ENCODE results near the gene KCNMA1.

Gene KCNMA1

DNA sequence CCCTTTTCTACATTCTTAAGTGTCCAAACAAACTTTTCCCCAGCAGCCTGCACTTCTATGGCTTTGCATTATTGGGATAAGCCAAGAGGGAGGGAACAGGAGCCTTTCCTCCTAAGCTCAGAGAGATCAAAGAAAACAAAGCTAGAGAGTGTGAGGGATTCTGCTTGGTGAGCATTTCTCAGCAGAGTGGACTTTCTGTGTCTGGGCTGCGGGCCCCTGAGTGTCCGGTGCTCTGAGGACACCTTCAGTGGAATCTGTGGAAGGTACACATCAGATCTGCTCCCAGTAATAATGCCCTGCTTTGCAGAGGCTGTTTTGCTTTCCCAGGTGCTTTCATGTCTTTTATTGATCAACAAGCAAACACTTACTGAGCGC is 50.2 kb downstream of the KCNMA1 start:
- no peak for DNase-seq (ENCODE audit: low read depth)
- H3K4me3 ChIP-seq (ENCODE audit: low read depth, low read length): no peak overlapping the region
- TF ChIP-seq POLR2A (IDR thresholded peaks at IDR 0.05; ENCODE audit: extremely low read depth, insufficient read length) (no peak), MYC (IDR thresholded peaks at IDR 0.05; ENCODE audit: low read depth, low read length) (no peak)
- TF ChIP-seq, protein P1, sequence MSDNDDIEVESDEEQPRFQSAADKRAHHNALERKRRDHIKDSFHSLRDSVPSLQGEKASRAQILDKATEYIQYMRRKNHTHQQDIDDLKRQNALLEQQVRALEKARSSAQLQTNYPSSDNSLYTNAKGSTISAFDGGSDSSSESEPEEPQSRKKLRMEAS (IDR thresholded peaks at IDR 0.05; ENCODE audit: low read depth, low read length): no peak
- TF ChIP-seq, protein P2, sequence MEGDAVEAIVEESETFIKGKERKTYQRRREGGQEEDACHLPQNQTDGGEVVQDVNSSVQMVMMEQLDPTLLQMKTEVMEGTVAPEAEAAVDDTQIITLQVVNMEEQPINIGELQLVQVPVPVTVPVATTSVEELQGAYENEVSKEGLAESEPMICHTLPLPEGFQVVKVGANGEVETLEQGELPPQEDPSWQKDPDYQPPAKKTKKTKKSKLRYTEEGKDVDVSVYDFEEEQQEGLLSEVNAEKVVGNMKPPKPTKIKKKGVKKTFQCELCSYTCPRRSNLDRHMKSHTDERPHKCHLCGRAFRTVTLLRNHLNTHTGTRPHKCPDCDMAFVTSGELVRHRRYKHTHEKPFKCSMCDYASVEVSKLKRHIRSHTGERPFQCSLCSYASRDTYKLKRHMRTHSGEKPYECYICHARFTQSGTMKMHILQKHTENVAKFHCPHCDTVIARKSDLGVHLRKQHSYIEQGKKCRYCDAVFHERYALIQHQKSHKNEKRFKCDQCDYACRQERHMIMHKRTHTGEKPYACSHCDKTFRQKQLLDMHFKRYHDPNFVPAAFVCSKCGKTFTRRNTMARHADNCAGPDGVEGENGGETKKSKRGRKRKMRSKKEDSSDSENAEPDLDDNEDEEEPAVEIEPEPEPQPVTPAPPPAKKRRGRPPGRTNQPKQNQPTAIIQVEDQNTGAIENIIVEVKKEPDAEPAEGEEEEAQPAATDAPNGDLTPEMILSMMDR (IDR thresholded peaks at IDR 0.05; ENCODE audit: low read depth, low read length): no peak

DNA sequence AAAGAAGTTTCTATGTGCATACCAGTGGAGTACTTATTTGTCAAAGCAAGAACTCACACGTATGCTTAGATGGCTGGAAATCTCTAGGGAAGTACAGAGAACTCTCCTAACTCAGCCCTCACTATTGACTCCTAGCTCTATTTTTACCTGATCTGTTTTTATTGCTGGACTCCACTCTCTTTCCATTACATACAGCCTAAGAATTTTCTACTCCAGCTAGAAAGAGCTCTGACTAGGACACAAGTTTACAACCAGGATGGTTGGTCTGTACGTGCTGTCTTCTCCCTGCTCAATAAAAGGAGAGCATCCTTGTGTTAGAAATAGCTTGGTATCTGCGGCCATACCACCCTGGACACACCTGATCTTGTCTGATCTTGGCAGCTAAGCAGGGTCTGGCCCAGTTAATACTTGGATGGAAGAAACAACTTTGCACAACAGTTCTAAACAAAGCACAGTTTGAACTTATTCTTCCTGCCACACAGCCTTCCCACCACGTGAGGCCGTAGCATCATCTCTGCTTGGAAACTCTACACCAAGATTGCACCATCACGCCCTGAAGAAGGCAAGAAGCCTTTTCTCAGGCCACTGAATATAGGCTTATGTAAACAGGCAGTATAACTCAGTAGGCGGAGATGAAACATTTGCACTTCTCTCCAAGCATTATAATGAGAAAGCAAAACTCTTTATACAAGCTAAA is 50.7 kb downstream of the KCNMA1 start:
- no peak overlapping the region for H3K4me3 ChIP-seq (ENCODE audit: low read depth, low read length)
- DNase-seq (ENCODE audit: low read depth): peak; percentile 45
- TF ChIP-seq, protein P1 (IDR thresholded peaks at IDR 0.05; ENCODE audit: low read depth, low read length): peak; percentile 86
- peak; percentile 64 for TF ChIP-seq MYC (IDR thresholded peaks at IDR 0.05; ENCODE audit: low read depth, low read length)
- TF ChIP-seq POLR2A (IDR thresholded peaks at IDR 0.05; ENCODE audit: extremely low read depth, insufficient read length): no peak
- TF ChIP-seq, protein P2 (IDR thresholded peaks at IDR 0.05; ENCODE audit: low read depth, low read length): no peak

DNA sequence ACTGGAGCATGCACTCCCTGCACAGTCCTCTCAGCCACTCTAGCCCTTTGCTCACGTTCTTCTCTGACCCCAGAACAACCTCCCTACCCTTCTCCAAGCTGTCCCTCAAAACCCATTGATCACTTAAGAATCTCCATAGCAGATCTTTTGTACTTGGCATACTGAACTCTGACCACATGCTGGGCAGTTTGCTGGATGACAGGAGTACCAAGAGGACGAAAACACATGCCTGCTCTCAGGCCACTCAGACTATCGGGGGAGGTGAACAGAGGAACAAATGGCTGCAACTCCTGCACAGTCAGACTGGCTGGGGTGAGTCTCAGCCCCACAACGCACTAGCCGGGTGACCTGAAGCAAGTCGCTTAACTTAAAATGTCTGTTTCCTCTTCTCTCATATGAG is 52.7 kb downstream of the KCNMA1 start:
- no peak overlapping the region for H3K4me3 ChIP-seq (ENCODE audit: low read depth, low read length)
- no peak for TF ChIP-seq POLR2A (IDR thresholded peaks at IDR 0.05; ENCODE audit: extremely low read depth, insufficient read length)
- no peak for TF ChIP-seq MYC (IDR thresholded peaks at IDR 0.05; ENCODE audit: low read depth, low read length)
- TF ChIP-seq, protein P2 (IDR thresholded peaks at IDR 0.05; ENCODE audit: low read depth, low read length): no peak
- TF ChIP-seq, protein P1 (IDR thresholded peaks at IDR 0.05; ENCODE audit: low read depth, low read length): no peak
- no peak for DNase-seq (ENCODE audit: low read depth)

DNA sequence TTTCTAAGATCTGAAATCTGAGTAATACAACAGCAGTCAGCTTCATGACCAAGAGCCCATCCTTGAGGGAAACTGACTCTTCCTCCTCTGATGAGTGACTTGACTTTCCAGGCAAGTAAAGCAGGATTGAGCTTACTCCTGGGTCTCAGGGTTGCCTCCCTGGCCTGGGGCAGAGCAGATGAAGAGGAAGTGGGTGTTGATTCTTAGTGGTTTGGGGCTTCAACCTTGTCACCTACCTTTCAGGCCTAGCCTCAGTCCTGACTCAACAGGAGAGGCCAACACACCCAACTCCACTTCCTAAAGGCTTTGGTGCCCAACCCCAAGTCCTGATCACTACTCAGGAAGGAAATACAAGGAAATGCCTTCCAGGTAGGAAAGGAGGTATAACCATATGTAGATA is 54.1 kb downstream of the KCNMA1 start:
- TF ChIP-seq MYC (IDR thresholded peaks at IDR 0.05; ENCODE audit: low read depth, low read length) (no peak), POLR2A (IDR thresholded peaks at IDR 0.05; ENCODE audit: extremely low read depth, insufficient read length) (no peak)
- TF ChIP-seq, protein P2 (IDR thresholded peaks at IDR 0.05; ENCODE audit: low read depth, low read length): no peak
- TF ChIP-seq, protein P1 (IDR thresholded peaks at IDR 0.05; ENCODE audit: low read depth, low read length): no peak
- no peak for DNase-seq (ENCODE audit: low read depth)
- no peak overlapping the region for H3K4me3 ChIP-seq (ENCODE audit: low read depth, low read length)

DNA sequence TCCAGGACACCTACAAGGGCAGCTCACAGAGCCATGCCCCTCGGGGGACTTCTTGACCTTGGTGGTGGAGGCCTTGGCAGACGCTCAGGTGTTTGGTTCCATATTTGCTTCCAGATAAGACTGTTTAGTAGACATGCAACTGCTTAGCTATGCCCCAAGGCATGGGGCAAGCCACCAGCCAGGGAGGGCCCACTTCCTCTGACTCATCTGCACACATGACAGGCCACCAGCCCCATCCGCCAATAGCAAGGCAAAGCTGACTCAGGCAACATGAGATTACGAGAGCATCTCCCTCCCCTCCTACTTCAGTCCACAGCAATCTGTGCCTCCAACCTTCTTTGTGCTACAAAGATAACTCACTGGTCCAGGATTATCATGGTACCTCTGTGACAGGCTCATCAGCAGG is 54.9 kb downstream of the KCNMA1 start:
- TF ChIP-seq, protein P2 (IDR thresholded peaks at IDR 0.05; ENCODE audit: low read depth, low read length): no peak
- TF ChIP-seq MYC (IDR thresholded peaks at IDR 0.05; ENCODE audit: low read depth, low read length) (peak; percentile 66; the same call in 1 of the 2 replicates), POLR2A (IDR thresholded peaks at IDR 0.05; ENCODE audit: extremely low read depth, insufficient read length) (peak; percentile 19)
- TF ChIP-seq, protein P1 (IDR thresholded peaks at IDR 0.05; ENCODE audit: low read depth, low read length): peak; percentile 80
- DNase-seq (ENCODE audit: low read depth): peak; percentile 91
- no peak overlapping the region for H3K4me3 ChIP-seq (ENCODE audit: low read depth, low read length)

Data from NB4 (cell line).